NOMO-1 (cell line): ENCODE measurements around the gene MAD1L1.
"Not testable (repeated sequence)": the region's sequence is repeated elsewhere in the genome, so short reads cannot be mapped to it uniquely, and the experiment has no call there.

Experiments used
- DNase-seq, 2 experiments: peaks; one replicate each; lab custom pipeline; 2025; ENCODE audit not compliant: unreplicated experiment in 2 of 2; lab: John Stamatoyannopoulos, UW

The MAD1L1 gene

DNA sequence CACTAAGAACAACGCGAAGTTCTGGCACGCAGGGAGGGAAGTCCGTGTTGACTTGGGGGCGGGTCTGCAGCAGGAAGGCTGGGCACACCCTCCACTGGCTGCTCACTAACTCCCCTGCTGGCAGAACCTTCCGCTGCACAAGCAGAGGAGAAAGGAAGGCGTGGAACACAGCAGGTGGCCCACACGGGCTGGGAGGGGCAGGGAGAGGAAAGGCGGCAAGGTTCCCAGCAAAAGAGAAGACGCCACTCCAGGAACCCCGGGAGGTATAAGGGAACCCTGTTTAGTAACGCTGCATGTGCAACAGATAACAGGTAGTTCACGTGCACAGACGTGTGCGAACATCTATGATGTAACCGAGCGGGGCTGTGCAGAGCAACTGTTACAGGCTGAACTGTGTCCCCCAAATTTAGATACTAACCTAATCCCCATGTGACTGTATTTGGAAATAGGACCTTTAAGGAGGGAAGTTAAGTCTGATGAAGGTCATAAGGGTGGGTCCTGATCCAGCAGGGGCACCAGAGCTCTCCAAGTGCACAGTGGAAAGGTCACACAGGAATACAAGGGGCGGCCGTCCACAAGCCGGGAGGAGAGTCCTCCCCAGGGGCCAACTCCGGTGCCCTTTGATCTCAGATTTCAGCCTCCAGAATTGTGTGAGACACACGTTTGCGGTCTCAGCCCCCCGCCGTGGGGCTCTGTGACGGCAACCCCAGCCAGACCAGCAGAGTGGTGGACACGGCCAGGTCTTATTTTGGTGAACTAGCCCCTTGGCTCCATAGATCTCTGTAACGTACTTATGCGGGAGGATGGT lies 357.1 kb downstream of the MAD1L1 start:
- DNase-seq, result not testable (repeated sequence)

DNA sequence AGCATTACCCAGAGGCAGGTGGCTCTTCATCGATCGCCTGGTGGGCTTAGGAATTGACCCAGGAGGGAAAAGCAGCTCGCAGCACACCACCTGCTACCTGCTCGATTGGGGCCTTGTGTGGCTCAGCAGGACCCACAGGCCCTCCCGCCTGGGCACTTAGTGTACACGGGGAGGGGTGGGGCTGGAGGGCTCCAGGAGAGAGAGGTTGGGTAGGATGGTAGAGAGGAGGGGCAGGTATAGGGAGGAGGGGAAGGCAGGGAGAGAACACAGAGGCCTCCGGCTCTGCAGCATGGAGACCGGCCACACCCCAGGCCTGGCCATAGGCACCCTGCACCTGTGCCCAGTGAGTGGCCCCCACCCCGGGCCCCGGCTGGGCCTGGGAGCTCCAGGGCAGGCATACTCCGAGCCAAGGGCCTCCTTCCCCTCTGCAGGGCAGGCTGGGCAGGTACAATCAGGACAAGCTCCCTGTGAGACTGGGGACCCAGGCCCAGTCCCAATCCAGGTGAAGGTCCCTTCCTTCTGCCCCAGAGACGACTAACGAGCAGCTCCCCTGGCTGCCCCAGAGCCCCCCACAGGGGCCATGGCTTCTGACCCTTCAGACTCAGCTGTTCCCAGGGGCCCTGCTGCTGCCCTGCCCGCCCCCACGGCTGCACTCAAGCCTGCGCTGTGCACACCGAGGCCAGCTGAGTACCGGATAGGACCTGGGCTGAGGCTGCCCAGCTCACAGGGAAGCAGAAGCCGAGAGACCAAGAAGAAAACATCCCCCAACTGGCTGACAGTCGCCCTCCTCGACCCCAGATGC lies 358.0 kb downstream of the MAD1L1 start:
- not testable (repeated sequence) for DNase-seq

DNA sequence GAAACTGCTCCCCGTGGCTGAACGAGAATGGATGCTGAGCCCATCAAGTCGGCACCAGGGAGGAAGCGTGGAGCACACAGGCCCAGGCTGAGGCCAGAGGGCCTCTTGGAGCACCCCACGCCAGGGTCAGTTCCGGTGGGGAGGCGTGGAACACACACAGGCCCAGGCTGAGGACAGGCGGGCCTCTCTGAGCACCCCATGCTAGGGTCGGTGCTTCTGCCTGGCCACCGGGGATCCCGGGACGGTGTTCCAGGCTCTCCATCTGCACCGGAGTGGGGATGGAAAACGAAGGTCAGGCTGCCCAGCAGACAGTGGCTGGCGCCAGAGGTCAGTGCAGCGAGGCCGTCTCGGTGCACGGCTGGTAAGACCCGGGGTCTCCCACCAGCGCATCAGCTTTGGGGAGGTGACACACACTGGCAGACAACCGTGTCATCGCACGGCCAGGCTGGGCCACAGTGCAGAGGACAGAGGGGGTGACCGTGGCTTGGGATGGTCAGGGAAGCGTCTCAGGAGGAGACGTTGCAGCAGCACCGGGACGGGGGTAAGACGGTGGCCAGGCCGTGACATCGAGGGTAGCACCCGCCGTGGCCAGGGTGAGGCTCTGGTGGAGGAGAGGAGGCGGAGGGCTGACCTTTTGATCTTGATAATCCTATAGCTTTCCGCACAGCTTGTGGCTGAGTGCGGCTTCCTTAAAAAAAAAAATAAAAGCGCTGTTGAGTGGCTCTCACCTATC lies 358.7 kb downstream of the MAD1L1 start:
- no peak for DNase-seq

DNA sequence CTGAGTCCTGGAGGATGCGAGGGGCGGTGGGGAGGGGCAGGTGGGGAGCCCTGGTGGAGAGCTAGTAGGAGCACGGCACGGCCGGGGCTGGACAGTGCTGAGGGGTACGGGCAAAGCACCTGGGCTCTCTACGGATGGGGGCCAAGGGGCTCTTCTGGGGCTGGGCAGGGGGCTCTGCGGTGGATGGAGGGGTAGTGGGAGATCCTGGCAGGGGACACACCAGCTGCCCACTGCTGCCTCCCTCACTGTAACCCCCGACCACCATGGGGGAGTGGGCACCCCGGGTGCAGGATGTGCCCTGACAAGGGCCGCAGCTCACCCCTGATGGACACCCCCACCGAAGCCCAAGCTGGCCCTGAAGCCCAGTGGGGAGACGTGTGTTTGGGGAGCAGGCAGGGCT lies 359.3 kb downstream of the MAD1L1 start:
- DNase-seq, result no peak

DNA sequence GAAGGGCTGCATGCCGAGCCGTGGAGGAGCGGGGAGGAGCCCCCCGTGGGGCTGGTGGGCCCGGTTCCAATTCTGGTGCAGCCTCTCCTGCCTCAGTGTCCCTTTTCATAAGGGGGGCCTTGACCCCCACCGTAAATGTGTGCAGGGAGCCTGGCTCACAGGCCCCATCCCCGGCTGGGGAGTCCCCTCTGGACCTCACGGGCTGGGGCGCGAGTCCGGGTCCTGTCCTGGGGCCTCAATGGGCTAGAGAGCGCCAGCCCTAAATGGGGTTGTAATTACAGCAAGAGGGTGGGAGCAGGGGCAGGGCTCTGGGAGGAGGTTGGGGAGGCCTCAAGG lies 359.7 kb downstream of the MAD1L1 start:
- no peak for DNase-seq

DNA sequence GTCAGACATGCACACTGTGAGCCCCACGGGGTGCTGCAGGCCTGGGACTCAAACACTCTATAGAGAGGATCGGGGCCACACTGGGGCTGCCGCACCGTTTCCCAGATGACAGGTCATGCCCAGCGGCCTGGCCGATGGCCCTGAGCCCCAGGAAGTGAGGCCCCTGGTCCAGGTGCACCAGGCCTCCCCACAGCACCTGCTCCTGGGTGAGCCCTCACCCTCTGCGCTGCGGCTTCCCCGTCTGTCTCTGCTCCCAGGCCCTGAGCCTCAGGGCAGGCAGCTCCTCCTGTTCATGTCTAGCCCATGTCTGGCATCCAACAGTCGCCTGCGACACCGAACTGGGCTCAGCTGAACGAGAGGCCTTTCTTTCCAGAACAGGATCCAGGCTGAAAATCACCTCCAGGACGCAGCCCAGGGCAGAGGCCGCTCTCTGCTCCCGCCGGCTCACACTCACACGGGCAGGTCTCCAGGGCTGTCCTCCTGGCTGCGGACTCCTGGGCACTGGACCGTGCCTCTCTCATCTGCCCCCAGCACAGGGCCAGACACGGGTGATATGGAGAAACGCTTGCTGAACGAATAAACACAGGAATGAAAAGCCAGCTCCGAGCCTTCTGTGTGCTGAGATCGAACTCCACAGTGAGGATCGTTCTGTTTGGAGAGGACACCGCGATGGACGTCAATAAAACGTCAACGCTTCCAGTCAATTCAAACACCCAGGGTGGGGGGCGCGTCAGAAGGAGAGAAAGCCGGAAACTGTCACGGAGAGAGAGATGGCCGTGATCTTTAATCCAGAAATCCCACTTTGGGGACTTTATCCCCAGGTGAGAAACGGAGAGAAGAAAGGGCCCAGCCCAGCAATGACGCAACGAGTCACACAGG lies 360.3 kb downstream of the MAD1L1 start:
- DNase-seq, result no peak

GRCh38 chr7:1869452-1870130 lies 363.2 kb downstream of the MAD1L1 start:
- no peak for DNase-seq

GRCh38 chr7:1868516-1869165 lies 364.1 kb downstream of the MAD1L1 start:
- DNase-seq, result no peak

- no peak for DNase-seq
These were observed 365.1 kb downstream of the MAD1L1 start for GRCh38 chr7:1867370-1868260.

- DNase-seq, result no peak
These were observed 366.1 kb downstream of the MAD1L1 start for GRCh38 chr7:1866601-1867000.

- no peak for DNase-seq
These were observed 367.0 kb downstream of the MAD1L1 start for GRCh38 chr7:1865571-1866255.

DNA sequence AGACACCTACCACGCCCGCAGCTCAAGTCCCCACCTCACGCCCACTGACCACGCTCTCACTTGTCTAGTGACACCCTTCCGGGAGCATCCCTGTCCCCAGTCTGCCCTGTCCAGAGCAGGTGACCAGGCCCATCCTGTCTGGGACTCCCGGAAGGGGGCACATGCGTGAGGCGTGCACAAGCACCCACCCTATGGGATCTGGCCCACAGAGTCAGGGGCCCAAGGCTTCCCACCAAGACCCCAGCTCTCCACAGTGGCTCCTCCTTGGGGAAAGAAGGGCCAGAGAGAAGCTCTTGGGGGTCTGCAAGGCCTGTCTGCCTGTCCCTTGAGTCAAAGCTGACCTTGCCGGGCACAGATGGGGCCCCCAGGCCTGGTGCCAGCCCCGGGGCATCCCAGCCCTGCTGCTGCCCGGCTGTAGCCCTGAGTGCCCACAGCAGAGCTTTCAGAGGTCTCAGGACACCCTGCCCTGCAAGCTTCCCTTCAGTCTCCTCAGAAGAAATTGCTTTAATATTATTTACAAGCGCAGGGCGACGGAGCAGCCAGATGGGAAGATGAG lies 367.7 kb downstream of the MAD1L1 start:
- no peak for DNase-seq

DNA sequence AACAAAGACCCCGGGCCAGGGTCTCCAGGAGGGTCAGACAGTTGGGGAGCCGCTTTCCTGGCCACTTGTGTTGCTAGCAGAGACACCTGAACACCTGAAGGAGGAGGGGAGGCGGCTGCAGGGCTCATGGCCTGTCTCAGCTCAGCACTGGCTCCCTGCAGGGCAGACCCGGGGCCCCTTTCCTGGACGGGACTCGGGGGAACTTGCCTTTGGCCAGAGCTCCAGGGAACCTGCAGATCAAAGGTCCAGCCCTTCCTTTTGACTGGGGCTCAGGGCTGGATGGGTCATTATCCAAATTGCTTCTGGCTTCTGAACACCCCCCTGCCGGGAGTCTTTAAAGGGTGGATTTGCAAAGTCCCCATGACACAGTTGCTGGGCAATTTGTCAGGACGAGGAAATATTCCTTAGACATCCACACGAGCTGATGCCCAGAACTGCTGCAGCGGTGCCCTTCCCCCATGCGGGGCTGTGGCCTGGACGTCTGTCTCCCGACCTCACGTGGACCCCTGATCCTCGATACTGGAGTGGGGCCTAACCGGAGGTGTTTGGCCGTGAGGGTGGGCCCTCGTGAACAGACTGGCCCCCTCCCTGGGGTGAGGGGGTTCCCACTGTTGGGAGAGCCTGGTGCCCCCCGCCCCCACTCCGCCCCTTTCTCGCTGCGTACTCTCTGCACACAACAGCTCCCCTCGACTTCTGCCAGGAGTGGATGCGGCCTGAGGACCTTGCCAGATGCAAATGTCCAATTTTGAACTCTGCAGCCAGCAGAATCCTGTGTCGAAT lies 368.4 kb downstream of the MAD1L1 start:
- DNase-seq, result no peak

- DNase-seq, result no peak
These were observed 369.4 kb downstream of the MAD1L1 start for GRCh38 chr7:1863091-1863900.

DNA sequence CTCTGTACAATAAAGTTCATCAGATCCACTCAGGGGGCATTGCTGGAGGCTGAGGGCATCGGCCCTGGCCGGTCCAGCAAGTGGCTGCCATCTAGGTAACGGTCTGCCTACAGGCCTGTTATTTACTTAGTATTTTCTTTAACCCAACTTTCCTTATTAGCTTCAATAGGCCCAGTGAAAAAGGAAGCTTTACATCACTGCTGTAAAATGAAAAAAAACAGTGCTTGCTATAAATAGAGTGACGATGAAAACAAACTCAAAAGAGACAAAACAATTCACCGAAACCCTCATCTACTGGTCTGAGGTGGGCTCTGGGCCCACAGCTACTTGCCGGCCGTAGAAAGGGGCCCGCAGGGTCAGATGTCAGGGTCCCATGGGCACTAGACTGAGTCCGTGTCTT lies 370.2 kb downstream of the MAD1L1 start:
- DNase-seq, result no peak
